Measurements from ENCODE around the gene AJM1. TPM values are rescaled to one million over a fixed set of nuclear protein-coding genes. Genes with fewer than 3 reads are reported as not detected.

AJM1 gene
- total RNA-seq, 4 donors from 2014 or later: 0.33 to 3.0 (median 0.48) TPM

- TF ChIP-seq, protein P1, sequence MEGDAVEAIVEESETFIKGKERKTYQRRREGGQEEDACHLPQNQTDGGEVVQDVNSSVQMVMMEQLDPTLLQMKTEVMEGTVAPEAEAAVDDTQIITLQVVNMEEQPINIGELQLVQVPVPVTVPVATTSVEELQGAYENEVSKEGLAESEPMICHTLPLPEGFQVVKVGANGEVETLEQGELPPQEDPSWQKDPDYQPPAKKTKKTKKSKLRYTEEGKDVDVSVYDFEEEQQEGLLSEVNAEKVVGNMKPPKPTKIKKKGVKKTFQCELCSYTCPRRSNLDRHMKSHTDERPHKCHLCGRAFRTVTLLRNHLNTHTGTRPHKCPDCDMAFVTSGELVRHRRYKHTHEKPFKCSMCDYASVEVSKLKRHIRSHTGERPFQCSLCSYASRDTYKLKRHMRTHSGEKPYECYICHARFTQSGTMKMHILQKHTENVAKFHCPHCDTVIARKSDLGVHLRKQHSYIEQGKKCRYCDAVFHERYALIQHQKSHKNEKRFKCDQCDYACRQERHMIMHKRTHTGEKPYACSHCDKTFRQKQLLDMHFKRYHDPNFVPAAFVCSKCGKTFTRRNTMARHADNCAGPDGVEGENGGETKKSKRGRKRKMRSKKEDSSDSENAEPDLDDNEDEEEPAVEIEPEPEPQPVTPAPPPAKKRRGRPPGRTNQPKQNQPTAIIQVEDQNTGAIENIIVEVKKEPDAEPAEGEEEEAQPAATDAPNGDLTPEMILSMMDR (IDR thresholded peaks at IDR 0.05; ENCODE audit: low read depth): no peak
Observed at GRCh38 chr9:136799079-136799853, 43.0 kb upstream of the AJM1 start.

- TF ChIP-seq, protein P1 (IDR thresholded peaks at IDR 0.05; ENCODE audit: low read depth): no peak
Observed at GRCh38 chr9:136799854-136800657, 42.2 kb upstream of the AJM1 start.

DNA sequence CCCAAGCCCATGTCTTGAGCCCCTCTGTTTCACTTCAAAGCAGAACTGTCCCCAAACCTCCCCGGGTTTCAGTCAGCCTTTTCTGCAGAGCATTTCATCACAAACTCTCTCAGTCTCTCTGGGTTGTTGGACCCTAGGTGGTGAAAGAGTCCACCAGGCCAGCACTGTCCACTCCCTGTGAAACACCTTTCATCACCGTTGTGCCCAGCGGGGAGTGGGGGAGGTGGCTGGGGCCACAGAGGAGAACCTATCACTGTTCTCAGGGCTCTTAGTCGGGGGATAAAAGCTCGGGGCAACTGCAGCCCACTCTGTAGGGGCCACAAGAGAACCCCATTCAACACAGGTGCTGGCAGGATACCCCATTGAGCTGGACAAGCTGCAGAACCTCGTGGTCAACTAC is 40.0 kb upstream of the AJM1 start:
- TF ChIP-seq, protein P1 (IDR thresholded peaks at IDR 0.05; ENCODE audit: low read depth): no peak

DNA sequence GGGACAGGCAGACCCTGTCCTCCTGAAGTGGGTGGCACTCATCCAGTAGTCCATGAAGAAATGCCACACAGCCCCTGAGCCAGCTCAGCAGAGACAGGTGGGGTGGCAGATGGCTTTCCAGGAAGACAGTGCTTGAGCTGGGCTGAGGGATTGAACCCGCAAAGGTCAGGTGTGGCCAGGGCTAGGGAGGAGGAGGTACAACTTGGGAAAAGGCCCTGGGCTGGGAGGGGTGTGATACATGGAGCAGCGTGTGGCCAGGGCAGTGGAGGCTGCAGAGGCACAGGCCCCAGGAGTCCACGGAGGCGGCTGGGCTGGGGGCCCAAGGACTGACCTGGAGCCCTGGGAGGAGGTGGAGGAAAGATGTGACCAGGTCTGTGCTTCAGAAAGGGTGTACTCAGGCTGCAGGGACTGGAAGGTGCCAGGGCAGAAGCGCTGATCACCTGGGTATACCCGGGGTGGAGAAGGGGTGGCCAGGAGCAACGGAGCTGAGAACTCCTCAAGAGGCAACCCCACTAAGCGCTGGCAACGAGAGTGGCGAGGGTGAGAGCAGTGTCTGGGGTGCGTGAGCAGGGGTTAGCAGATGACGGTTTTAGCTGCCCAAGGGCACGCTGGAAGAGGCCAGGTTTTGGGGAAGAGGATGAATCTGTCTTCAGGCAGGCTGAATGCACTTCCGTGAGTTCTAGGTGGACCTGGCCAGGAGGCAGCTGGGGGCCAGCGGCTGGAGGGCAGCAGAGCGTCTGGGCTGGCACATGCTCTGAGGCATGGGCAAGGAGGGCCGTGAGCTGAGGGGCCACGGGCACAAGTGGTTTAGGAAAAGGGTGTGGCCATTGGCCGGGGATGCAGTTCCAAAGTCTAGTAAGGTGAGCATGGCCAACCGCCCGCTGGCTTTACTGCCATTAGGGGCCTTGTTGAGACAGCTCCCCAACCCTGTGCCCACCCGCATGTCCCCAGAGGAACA is 38.4 kb upstream of the AJM1 start:
- TF ChIP-seq, protein P1 (IDR thresholded peaks at IDR 0.05; ENCODE audit: low read depth): no peak

DNA sequence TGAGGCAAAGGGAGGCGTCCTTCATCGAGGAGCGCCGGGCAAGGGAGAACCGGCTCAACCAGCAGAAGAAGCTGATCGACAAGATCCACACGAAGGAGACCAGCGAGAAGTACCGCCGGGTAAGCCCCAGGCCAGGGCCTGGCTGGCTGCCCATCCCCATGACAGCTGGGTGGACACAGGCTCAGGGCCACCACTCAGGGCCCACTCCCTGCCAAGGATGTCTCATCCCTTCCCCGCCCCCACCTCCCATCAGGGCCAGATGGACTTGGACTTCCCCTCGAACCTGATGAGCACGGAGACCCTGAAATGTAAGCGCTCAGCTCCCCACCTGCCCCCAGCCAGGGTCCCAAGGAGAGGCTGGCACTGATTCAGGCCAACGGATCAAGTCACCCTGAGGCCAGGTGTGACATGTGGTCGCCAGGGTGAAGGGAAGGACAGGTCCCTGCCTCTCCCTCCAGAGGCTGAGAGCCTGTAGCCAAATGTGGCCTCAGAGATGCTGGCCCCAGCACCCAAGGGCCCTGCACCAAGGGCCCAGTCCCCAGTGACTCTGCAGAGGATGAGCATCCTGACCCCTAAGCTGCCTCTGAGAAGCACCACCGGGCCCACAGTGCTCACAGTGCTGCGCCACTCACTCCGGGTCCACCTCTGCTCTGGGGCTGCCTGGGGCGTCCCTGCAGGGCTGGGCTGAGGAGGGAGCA is 37.6 kb upstream of the AJM1 start:
- TF ChIP-seq, protein P1 (IDR thresholded peaks at IDR 0.05; ENCODE audit: low read depth): no peak

- TF ChIP-seq, protein P1 (IDR thresholded peaks at IDR 0.05; ENCODE audit: low read depth): no peak
Observed at GRCh38 chr9:136805207-136805740, 37.0 kb upstream of the AJM1 start.
